SU-DHL-6 (cell line): ENCODE results near the gene DCAF10.

Experiments used
- H2AFZ ChIP-seq: fragments of 200-600 bp; sonication (generic); 2 replicates; pipeline ENCODE4 v1.6.1; 2014; ENCODE audit warnings: low read depth, mild to moderate bottlenecking, moderate library complexity, mixed read lengths, antibody characterized with exemption, low read length; ENCODE audit not compliant: severe bottlenecking
- H3F3A ChIP-seq: fragments of 200-600 bp; shearing (Covaris generic); 2 replicates; pipeline ENCODE4 v1.6.0; 2016; ENCODE audit warnings: antibody characterized with exemption, mild to moderate bottlenecking; ENCODE audit not compliant: insufficient read depth
- H3K27ac ChIP-seq: fragments of 200-600 bp; sonication (generic); 2 replicates; pipeline ENCODE4 v1.5.1; 2016; ENCODE audit warnings: low read depth, mild to moderate bottlenecking, low read length, moderate library complexity, mixed read lengths
- H3K27me3 ChIP-seq: fragments of 200-600 bp; sonication (generic), shearing (Covaris generic); 2 replicates; pipeline ENCODE4 v1.6.0; 2014; ENCODE audit warnings: mild to moderate bottlenecking, low read length
- H3K36me3 ChIP-seq: fragments of 200-600 bp; sonication (generic); 2 replicates; pipeline ENCODE4 v1.6.1; 2014; ENCODE audit warnings: mild to moderate bottlenecking, low read length, mixed read lengths
- H3K4me2 ChIP-seq: fragments of 300-600, 200-600 bp; shearing (Covaris generic), sonication (generic); 2 replicates; pipeline ENCODE4 v1.6.0; 2014; ENCODE audit warnings: low read length, low read depth, mild to moderate bottlenecking; ENCODE audit not compliant: poor library complexity, severe bottlenecking
- H3K4me3 ChIP-seq: fragments of 200-600 bp; sonication (generic); 2 replicates; pipeline ENCODE4 v1.5.1; 2014; ENCODE audit warnings: antibody characterized with exemption, low read length, mild to moderate bottlenecking, mixed read lengths; ENCODE audit not compliant: insufficient read depth, poor library complexity, severe bottlenecking
- H3K79me2 ChIP-seq: fragments of 200-600 bp; sonication (generic); 2 replicates; pipeline ENCODE4 v1.6.1; 2014; ENCODE audit warnings: mild to moderate bottlenecking, low read length, moderate library complexity; ENCODE audit not compliant: insufficient read depth
- H3K9ac ChIP-seq: fragments of 200-600 bp; sonication (generic); 2 replicates; pipeline ENCODE4 v1.7.0; 2014; ENCODE audit warnings: mild to moderate bottlenecking, low read length
- H3K9me2 ChIP-seq: fragments of 200-600 bp; sonication (generic); replicated peaks from 2 replicates; pipeline ENCODE4 v1.6.1; 2014; ENCODE audit warnings: low read length; ENCODE audit not compliant: insufficient read depth
- H3K9me3 ChIP-seq: fragments of 200-600 bp; sonication (generic); 2 replicates; pipeline ENCODE4 v1.6.1; 2014; ENCODE audit warnings: low read length, mixed read lengths; ENCODE audit not compliant: insufficient read depth
- H4K20me1 ChIP-seq: fragments of 200-600 bp; sonication (generic); 2 replicates; pipeline ENCODE4 v1.6.1; 2014; ENCODE audit warnings: low read depth, mild to moderate bottlenecking, antibody characterized with exemption, low read length, moderate library complexity, mixed read lengths
- EZH2phosphoT487 ChIP-seq: fragments of 200-600 bp; sonication (generic), shearing (Covaris generic); conservative IDR thresholded peaks from 2 replicates; pipeline ENCODE4 v1.6.1; 2018; ENCODE audit warnings: mild to moderate bottlenecking, antibody characterized with exemption, low read length, moderate library complexity, mixed read lengths
- TF ChIP-seq, protein P1 (sequence below): fragments of 200-600 bp; sonication (generic); IDR thresholded peaks from one replicate; pipeline ENCODE4 v1.5.1; 2017; ENCODE audit warnings: antibody characterized with exemption, mild to moderate bottlenecking, low read length, moderate library complexity; ENCODE audit not compliant: insufficient read depth, poor library complexity, severe bottlenecking

Gene DCAF10

GRCh38 chr9:37778534-37778933 is 22.1 kb upstream of the DCAF10 start:
- Histone ChIP-seq H3K27ac (no peak overlapping the region), H3K79me2 (peaks cover 26% of the 10 kb centered on the region), H3F3A (no peaks in the 10 kb centered on the region), H3K36me3 (peaks cover 41% of the 10 kb centered on the region), H4K20me1 (peaks cover 7% of the 10 kb centered on the region; the same call in 1 of the 2 replicates), H3K9me2 (no peaks in the 10 kb centered on the region), H3K4me3 (no peak overlapping the region), H3K4me2 (no peak overlapping the region), H3K9me3 (no peaks in the 10 kb centered on the region), H2AFZ (no peak overlapping the region), H3K27me3 (no peaks in the 10 kb centered on the region), H3K9ac (no peak overlapping the region)
- TF ChIP-seq EZH2phosphoT487, result no peak
- TF ChIP-seq, protein P1, sequence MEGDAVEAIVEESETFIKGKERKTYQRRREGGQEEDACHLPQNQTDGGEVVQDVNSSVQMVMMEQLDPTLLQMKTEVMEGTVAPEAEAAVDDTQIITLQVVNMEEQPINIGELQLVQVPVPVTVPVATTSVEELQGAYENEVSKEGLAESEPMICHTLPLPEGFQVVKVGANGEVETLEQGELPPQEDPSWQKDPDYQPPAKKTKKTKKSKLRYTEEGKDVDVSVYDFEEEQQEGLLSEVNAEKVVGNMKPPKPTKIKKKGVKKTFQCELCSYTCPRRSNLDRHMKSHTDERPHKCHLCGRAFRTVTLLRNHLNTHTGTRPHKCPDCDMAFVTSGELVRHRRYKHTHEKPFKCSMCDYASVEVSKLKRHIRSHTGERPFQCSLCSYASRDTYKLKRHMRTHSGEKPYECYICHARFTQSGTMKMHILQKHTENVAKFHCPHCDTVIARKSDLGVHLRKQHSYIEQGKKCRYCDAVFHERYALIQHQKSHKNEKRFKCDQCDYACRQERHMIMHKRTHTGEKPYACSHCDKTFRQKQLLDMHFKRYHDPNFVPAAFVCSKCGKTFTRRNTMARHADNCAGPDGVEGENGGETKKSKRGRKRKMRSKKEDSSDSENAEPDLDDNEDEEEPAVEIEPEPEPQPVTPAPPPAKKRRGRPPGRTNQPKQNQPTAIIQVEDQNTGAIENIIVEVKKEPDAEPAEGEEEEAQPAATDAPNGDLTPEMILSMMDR, result no peak

GRCh38 chr9:37784291-37784615 is 16.3 kb upstream of the DCAF10 start:
- peak overlapping the region; percentile 55 for H3K27ac ChIP-seq
- H3K4me3 ChIP-seq, result peak overlapping the region; percentile 76
- TF ChIP-seq, protein P1, result no peak
- TF ChIP-seq EZH2phosphoT487, result no peak
- H3K27me3 ChIP-seq, result no peaks in the 10 kb centered on the region
- 0 out of 2 replicates have a peak, but pooled peaks cover 4% of the 10 kb centered on the region for H3F3A ChIP-seq
- no peaks in the 10 kb centered on the region for H3K9me2 ChIP-seq
- H3K79me2 ChIP-seq, result peaks cover 39% of the 10 kb centered on the region
- peaks cover 7% of the 10 kb centered on the region; the same call in 1 of the 2 replicates for H4K20me1 ChIP-seq
- no peak overlapping the region for H2AFZ ChIP-seq
- peak overlapping the region; percentile 78 for H3K9ac ChIP-seq
- peak overlapping the region; percentile 72 for H3K4me2 ChIP-seq
- no peaks in the 10 kb centered on the region for H3K9me3 ChIP-seq
- peaks cover 35% of the 10 kb centered on the region for H3K36me3 ChIP-seq

DNA sequence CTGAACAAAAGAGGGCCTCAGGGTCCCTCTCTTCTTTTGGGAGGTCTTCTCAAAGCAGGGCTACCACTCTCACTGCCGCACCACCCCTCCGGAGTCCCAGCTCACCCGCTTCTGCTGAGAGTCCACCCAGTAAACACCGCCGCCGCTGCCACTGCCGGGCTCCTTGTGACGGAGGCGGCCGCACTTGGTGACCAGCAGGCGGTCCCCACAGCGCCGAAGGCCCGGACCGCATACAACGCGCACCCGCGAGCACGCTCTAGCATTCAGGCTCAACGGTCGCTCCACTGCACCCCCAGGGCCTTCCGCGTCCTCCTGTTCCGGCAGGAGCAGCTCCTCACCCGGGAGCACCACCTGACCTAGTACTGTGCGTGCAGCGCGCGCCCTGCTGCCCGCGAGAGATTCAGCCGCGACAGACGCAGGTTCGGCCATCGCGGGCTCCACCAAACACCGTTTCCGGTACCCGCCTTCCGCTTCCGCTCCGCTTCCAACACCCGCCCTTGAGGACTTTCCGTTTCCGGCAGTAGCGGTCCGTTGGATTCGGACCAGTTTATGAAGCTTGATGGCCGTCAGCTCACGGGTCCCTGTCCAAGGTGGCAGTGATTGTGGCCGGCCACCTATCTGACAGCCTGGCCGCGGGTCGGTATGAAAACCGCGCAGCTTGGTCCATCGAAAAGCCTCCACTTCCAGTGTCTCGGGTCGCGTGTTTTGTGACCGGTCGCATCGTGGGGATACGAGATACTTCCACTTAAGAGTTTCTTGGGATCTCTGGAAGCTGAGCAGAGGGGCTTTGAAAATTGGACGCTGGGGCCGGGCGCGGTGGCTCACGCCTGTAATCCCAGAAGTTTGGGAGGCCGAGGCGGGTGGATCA is 15.7 kb upstream of the DCAF10 start, which contains the start of gene EXOSC3:
TSS of gene EXOSC3 (minus strand) at position 449 of the 868 bp plus-strand sequence. CDS start at position 429, 20 bp downstream.
- Histone ChIP-seq H3K9me3 (no peaks in the 10 kb centered on the region), H3K4me2 (peak within 1 kb of the TSS; percentile 72), H3K36me3 (peaks cover 31% of the 10 kb centered on the region), H3F3A (0 out of 2 replicates have a peak, but pooled peaks cover 4% of the 10 kb centered on the region), H3K27ac (peak within 1 kb of the TSS; percentile 55), H3K9me2 (no peaks in the 10 kb centered on the region), H3K27me3 (no peaks in the 10 kb centered on the region), H3K79me2 (peaks cover 36% of the 10 kb centered on the region), H4K20me1 (peaks cover 7% of the 10 kb centered on the region; the same call in 1 of the 2 replicates), H3K4me3 (peak within 1 kb of the TSS; percentile 76), H2AFZ (peak within 1 kb of the TSS; percentile 83), H3K9ac (peak within 1 kb of the TSS; percentile 78)
- TF ChIP-seq, protein P1, result no peak
- TF ChIP-seq EZH2phosphoT487, result no peak
